Natural killer cell (primary cell): Measurements from ENCODE around the gene GRIFIN. TPM values are rescaled to one million over a fixed set of nuclear protein-coding genes. Genes with fewer than 3 reads are reported as not detected.
A peak's percentile ranks its signal among the peaks of the same experiment; 100 is the strongest.

Source experiments
- ATAC-seq, 3 donors: fragments of 150-1000 bp in 2 of 3; fragments of 200-7000 bp in 1 of 3; cut with Tn5 transposase; 1 replicate in 1 of 3; 2 replicates in 2 of 3; pipeline ENCODE4 v1.10.0; 2021; ENCODE audit warnings: mild to moderate bottlenecking in 2 of 3, moderate library complexity in 2 of 3
- DNase-seq, 2 donors: peaks; one replicate each; pipeline versions ENCODE4 v3.0.0 to v3.0.0-alpha.2; 2013 to 2021; ENCODE audit warnings: mixed read lengths in 1 of 2
- H3K27ac ChIP-seq: one replicate; pipeline ENCODE4 v1.5.1; 2013; ENCODE audit warnings: mild to moderate bottlenecking, low read length
- H3K27me3 ChIP-seq: one replicate; pipeline ENCODE4 v1.6.1; 2013; ENCODE audit warnings: low read length; ENCODE audit not compliant: control insufficient read depth, insufficient read depth
- H3K36me3 ChIP-seq: one replicate; pipeline ENCODE4 v1.6.1; 2013; ENCODE audit warnings: low read length; ENCODE audit not compliant: control insufficient read depth, insufficient read depth
- H3K4me1 ChIP-seq: one replicate; pipeline ENCODE4 v1.6.1; 2013; ENCODE audit warnings: low read length; ENCODE audit not compliant: control insufficient read depth, insufficient read depth
- H3K4me3 ChIP-seq: one replicate; pipeline ENCODE4 v1.5.1; 2013; ENCODE audit warnings: low read length
- H3K9me3 ChIP-seq: one replicate; pipeline ENCODE4 v1.6.1; 2013; ENCODE audit warnings: low read length; ENCODE audit not compliant: control insufficient read depth, insufficient read depth
- H3K27ac Mint-ChIP-seq, 2 donors: one replicate each; pipeline ENCODE4 v1.8.0; 2022; ENCODE audit warnings: mild to moderate bottlenecking in 2 of 2, mixed read lengths in 2 of 2, moderate library complexity in 1 of 2
- H3K27me3 Mint-ChIP-seq, 2 donors: one replicate each; pipeline ENCODE4 v1.8.0; 2022; ENCODE audit warnings: low read depth in 2 of 2, mixed read lengths in 2 of 2
- H3K36me3 Mint-ChIP-seq: one replicate; pipeline ENCODE4 v1.8.0; 2022; ENCODE audit warnings: mixed read lengths
- H3K4me1 Mint-ChIP-seq, 2 donors: one replicate each; pipeline ENCODE4 v1.8.0; 2022; ENCODE audit warnings: mixed read lengths in 2 of 2
- H3K4me3 Mint-ChIP-seq: one replicate; pipeline ENCODE4 v1.8.0; 2022; ENCODE audit warnings: mild to moderate bottlenecking, moderate library complexity, mixed read lengths
- H3K9me3 Mint-ChIP-seq, 2 donors: one replicate each; pipeline ENCODE4 v1.8.0; 2022; ENCODE audit warnings: mixed read lengths in 2 of 2
- CTCF ChIP-seq: fragments of 200-600 bp; IDR thresholded peaks from one replicate; pipeline ENCODE4 v1.8.0; 2022; ENCODE audit warnings: antibody characterized with exemption
- WGBS: methylation state at CpG from one replicate; pipeline ENCODE4 v1.1.7; 2013; ENCODE audit warnings: missing lambda C conversion rate; ENCODE audit not compliant: insufficient coverage; 5-methylcytosine and 5-hydroxymethylcytosine counted together
- intact Hi-C: fragments of 100-400 bp; cut with micrococcal nuclease; formaldehyde crosslinking; loops from one replicate; pipeline ENCODE4 v1.14.2; 2022
- total RNA-seq, 4 donors: library from RNA; stranded (reverse); fragments of 120-200 nt in 1 of 4; gene quantifications; one replicate each; pipeline versions ENCODE4 v1.2.3 to v1.2.4, GENCODE V29; 2013 to 2022

The GRIFIN gene
- total RNA-seq, 3 donors from 2014 or later (not counting 1 experiment from before 2014, with no cell fraction given), result not detected

DNA sequence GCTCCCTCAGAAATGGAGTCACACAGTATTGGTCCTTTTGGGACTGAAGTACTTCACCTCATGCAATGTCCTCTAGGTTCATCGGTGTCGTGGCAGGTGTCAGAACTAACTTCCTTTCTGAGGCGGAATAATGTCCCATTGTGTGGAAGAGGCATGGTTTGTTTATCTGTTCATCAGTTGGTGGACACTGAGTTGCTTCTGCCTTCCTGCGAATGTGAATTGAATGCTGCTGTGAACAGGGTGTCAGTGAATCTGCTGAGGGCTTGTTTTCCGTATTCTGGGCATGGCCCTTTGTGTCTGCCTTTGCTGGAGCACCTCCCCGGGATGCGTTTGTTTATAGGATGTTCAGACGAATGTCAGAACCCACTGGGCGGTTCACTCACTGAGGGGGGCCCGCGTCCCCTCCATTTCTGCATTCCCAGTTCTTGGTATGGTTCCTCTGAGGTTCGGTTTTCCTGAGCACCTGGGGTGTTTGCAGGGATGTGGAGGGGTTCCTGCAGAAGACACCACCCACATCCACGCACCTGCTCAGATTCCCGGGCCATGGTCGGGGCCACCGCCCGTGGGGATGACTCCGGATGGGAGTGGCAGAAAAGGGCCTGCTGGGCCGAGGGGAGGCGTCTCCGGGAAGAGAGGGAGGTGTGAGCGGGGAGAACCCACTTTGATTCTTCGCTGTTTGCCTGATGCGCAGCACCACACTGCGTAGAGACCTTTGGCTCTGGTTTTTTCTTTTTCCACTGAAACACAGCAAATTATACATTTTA lies 39.7 kb downstream of the GRIFIN start:
- Mint-ChIP-seq H3K4me1 (peaks cover 48 to 53% of the 10 kb centered on the region in 2 donors), H3K9me3 (no peaks in the 10 kb centered on the region), H3K27me3 (no peaks in the 10 kb centered on the region), H3K27ac (peak overlapping the region in 1 of 2 donors; percentile 67), H3K4me3 (no peak overlapping the region), H3K36me3 (no peaks in the 10 kb centered on the region)
- intact Hi-C loops, result loop anchor here (10.0 kb wide), 1 partner anchor 52 kb away; no protein-coding TSS in a partner anchor
- no peak overlapping the region for H3K4me3 ChIP-seq
- no peak for TF ChIP-seq CTCF
- 95% methylated on average over 25 of the region's 25 CpGs for WGBS
- no peak overlapping the region for H3K27ac ChIP-seq
- H3K9me3 ChIP-seq, result no peaks in the 10 kb centered on the region
- DNase-seq (no peak), ATAC-seq (no peak)
- peaks cover 65% of the 10 kb centered on the region for H3K36me3 ChIP-seq
- H3K4me1 ChIP-seq, result peaks cover 33% of the 10 kb centered on the region
- H3K27me3 ChIP-seq, result no peaks in the 10 kb centered on the region

- peaks cover 23% of the 10 kb centered on the region for H3K4me1 ChIP-seq
- Mint-ChIP-seq H3K27ac (peak overlapping the region; percentile 33 to 67), H3K27me3 (no peaks in the 10 kb centered on the region), H3K4me3 (no peak overlapping the region), H3K36me3 (peaks cover 7% of the 10 kb centered on the region), H3K4me1 (peaks cover 42 to 47% of the 10 kb centered on the region in 2 donors), H3K9me3 (peaks cover 3% of the 10 kb centered on the region in 2 donors)
- H3K36me3 ChIP-seq, result peaks cover 68% of the 10 kb centered on the region
- 61% methylated on average over 5 of the region's 5 CpGs for WGBS
- H3K27me3 ChIP-seq, result no peaks in the 10 kb centered on the region
- no peak for TF ChIP-seq CTCF
- DNase-seq, result no peak
- no peak overlapping the region for H3K27ac ChIP-seq
- peaks cover 8% of the 10 kb centered on the region for H3K9me3 ChIP-seq
- no peak overlapping the region for H3K4me3 ChIP-seq
- no peak for ATAC-seq
- intact Hi-C loops, result loop anchor here (10.0 kb wide), 1 partner anchor 50 kb away; no protein-coding TSS in a partner anchor
These were observed 41.1 kb downstream of the GRIFIN start for GRCh38 chr7:2435146-2435545.

DNA sequence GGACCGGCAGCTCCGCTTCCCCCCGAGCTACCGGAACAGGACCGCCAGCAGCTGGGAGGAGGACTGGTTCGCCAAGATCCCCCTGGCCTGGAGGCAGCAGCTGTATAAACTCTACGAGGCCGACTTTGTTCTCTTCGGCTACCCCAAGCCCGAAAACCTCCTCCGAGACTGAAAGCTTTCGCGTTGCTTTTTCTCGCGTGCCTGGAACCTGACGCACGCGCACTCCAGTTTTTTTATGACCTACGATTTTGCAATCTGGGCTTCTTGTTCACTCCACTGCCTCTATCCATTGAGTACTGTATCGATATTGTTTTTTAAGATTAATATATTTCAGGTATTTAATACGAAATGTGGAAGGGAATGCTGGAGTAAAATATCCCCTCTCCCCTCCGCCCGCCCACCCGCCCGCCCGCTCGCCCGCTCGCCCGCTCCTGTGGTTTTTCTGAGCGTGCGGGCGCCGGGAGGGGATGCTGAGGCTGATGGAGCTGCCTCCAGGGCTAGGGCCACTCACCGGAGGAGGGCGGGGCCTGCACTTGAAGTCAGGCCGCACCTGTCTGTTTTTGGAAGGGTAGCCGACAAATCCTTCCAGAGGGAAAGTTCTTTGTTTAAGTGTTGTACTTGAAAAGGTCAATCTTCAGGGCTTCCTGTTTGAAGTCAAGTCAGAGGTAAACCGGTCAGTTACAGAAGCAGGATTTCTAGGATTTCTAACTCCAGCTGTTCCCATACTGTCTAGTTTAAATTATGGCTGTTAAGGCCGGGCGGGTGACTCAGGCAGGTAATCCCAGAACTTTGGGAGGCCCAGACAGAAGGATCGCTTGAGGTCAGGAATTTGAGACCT lies 42.3 kb downstream of the GRIFIN start:
- intact Hi-C loops, result loop anchor here (10.0 kb wide), 1 partner anchor 49 kb away; no protein-coding TSS in a partner anchor
- Mint-ChIP-seq H3K4me1 (peaks cover 43 to 53% of the 10 kb centered on the region in 2 donors), H3K36me3 (peaks cover 7% of the 10 kb centered on the region), H3K9me3 (peaks cover 3% of the 10 kb centered on the region in 2 donors), H3K27me3 (no peaks in the 10 kb centered on the region), H3K4me3 (no peak overlapping the region), H3K27ac (no peak overlapping the region)
- DNase-seq (no peak), ATAC-seq (no peak)
- H3K4me1 ChIP-seq, result peaks cover 20% of the 10 kb centered on the region
- peaks cover 61% of the 10 kb centered on the region for H3K36me3 ChIP-seq
- no peaks in the 10 kb centered on the region for H3K27me3 ChIP-seq
- TF ChIP-seq CTCF, result no peak
- H3K27ac ChIP-seq, result no peak overlapping the region
- WGBS, result 95% methylated on average over 34 of the region's 42 CpGs
- no peak overlapping the region for H3K4me3 ChIP-seq
- H3K9me3 ChIP-seq, result peaks cover 8% of the 10 kb centered on the region
